ENCODE measurements around the gene RUNX2.

DNA sequence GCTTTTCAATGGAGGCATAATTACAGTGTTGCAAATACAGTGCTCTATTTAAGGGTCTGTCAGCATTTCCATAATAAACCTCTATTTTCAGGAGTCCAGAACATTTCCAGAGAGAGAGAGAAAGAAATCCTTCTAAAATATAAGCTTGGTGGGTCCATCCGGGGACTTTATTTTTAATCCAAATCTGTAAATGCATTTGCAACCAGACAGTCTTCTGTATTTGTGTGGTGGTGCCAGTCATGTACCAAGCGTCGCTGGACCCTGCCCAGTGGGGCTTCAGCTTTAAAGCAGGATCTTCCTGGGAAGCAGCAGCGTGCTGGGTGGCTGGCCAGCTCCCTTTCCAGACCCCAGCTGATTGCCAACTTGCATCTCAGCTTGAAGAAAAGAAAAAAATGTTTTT, 306.1 kb downstream of the RUNX2 start:
- TF ChIP-seq POLR2A (IDR thresholded peaks at IDR 0.05): no peak
- TF ChIP-seq, protein P1, sequence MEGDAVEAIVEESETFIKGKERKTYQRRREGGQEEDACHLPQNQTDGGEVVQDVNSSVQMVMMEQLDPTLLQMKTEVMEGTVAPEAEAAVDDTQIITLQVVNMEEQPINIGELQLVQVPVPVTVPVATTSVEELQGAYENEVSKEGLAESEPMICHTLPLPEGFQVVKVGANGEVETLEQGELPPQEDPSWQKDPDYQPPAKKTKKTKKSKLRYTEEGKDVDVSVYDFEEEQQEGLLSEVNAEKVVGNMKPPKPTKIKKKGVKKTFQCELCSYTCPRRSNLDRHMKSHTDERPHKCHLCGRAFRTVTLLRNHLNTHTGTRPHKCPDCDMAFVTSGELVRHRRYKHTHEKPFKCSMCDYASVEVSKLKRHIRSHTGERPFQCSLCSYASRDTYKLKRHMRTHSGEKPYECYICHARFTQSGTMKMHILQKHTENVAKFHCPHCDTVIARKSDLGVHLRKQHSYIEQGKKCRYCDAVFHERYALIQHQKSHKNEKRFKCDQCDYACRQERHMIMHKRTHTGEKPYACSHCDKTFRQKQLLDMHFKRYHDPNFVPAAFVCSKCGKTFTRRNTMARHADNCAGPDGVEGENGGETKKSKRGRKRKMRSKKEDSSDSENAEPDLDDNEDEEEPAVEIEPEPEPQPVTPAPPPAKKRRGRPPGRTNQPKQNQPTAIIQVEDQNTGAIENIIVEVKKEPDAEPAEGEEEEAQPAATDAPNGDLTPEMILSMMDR (IDR thresholded peaks at IDR 0.05): no peak

All from Peyer's patch (tissue), 4 donors.